HEK293 (cell line): ENCODE measurements around the gene TEX19.

ENCODE experiments used
- CTCF ChIA-PET: fragments of 350-600 bp; formaldehyde crosslinking; extraction: SDS; loops from one replicate; lab custom pipeline; 2021; ENCODE audit warnings: antibody characterized with exemption; lab: Yijun Ruan, JAX
- POLR2A ChIA-PET: fragments of 300-600 bp; formaldehyde crosslinking; extraction: SDS; loops from one replicate; lab custom pipeline; 2020; ENCODE audit warnings: antibody characterized with exemption, inconsistent platforms; lab: Yijun Ruan, JAX
- H3K27ac ChIP-seq: fragments of 200-500 bp; sonication (Bioruptor generic); 2 replicates; pipeline ENCODE4 v1.5.1; 2014; ENCODE audit warnings: low read depth, low read length, control low read depth, inconsistent platforms; ENCODE audit errors: extremely low read depth
- H3K36me3 ChIP-seq, 2 experiments: fragments of 200-500 bp in 1 of 2; sonication (Bioruptor generic) in 1 of 2; 1 replicate in 1 of 2; 2 replicates in 1 of 2; pipeline ENCODE4 v1.5.1; 2014 to 2017; ENCODE audit warnings: inconsistent platforms in 2 of 2, low read length in 2 of 2; ENCODE audit not compliant: control insufficient read depth in 2 of 2, insufficient read depth in 1 of 2
- H3K4me1 ChIP-seq: fragments of 200-500 bp; sonication (Bioruptor generic); 2 replicates; pipeline ENCODE4 v1.5.1; 2014; ENCODE audit warnings: mild to moderate bottlenecking, low read length, inconsistent platforms; ENCODE audit not compliant: control insufficient read depth, insufficient read depth
- H3K4me3 ChIP-seq: 2 replicates; pipeline ENCODE4 v1.5.1; 2011; ENCODE audit warnings: low read depth, mild to moderate bottlenecking, control low read depth, low read length, moderate library complexity
- H3K9me3 ChIP-seq: fragments of 200-500 bp; sonication (Bioruptor generic); 2 replicates; pipeline ENCODE4 v1.5.1; 2014; ENCODE audit warnings: low read depth, low read length, inconsistent platforms; ENCODE audit not compliant: control insufficient read depth, insufficient read depth
- HOXC10 ChIP-seq: sonication (generic); formaldehyde crosslinking; IDR thresholded peaks from 2 replicates; pipeline ENCODE4 v1.8.1; 2023; ENCODE audit warnings: mild to moderate bottlenecking, missing genetic modification reagents
- MEIS1 ChIP-seq: sonication (generic); formaldehyde crosslinking; IDR thresholded peaks from 2 replicates; pipeline ENCODE4 v1.8.1; 2022; ENCODE audit warnings: missing genetic modification reagents, mild to moderate bottlenecking, borderline replicate concordance
- REPIN1 ChIP-seq: fragments of 450-650 bp; formaldehyde crosslinking; IDR thresholded peaks from 2 replicates; pipeline ENCODE4 v1.5.1; 2017; ENCODE audit warnings: missing biosample characterization, missing genetic modification characterization, low read depth
- SCRT1 ChIP-seq: fragments of 450-650 bp; formaldehyde crosslinking; IDR thresholded peaks from 2 replicates; pipeline ENCODE4 v1.5.1; 2016; ENCODE audit warnings: missing biosample characterization, missing genetic modification characterization, borderline replicate concordance
- SCRT2 ChIP-seq: fragments of 450-650 bp; formaldehyde crosslinking; IDR thresholded peaks from 2 replicates; pipeline ENCODE4 v1.5.1; 2016; ENCODE audit warnings: missing biosample characterization, missing genetic modification characterization
- ZFHX2 ChIP-seq: fragments of 450-650 bp; formaldehyde crosslinking; conservative IDR thresholded peaks from 2 replicates; pipeline ENCODE4 v1.5.1; 2016; ENCODE audit warnings: missing biosample characterization, missing genetic modification characterization
- ZNF140 ChIP-seq: fragments of 450-650 bp; formaldehyde crosslinking; IDR thresholded peaks from 2 replicates; pipeline ENCODE4 v1.5.1; 2016; ENCODE audit warnings: missing biosample characterization, missing genetic modification characterization
- ZNF16 ChIP-seq: fragments of 450-650 bp; formaldehyde crosslinking; IDR thresholded peaks from 2 replicates; pipeline ENCODE4 v1.5.1; 2016; ENCODE audit warnings: low read depth, missing biosample characterization, missing genetic modification characterization
- ZNF214 ChIP-seq: fragments of 450-650 bp; formaldehyde crosslinking; IDR thresholded peaks from 2 replicates; pipeline ENCODE4 v1.5.1; 2017; ENCODE audit warnings: missing biosample characterization, mild to moderate bottlenecking, missing genetic modification characterization, borderline replicate concordance
- ZNF274 ChIP-seq, 2 experiments: fragments of 200-500 bp in 1 of 2; fragments of 450-650 bp in 1 of 2; sonication (Bioruptor generic) in 1 of 2; formaldehyde crosslinking in 1 of 2; IDR thresholded peaks; 2 replicates each; pipeline versions ENCODE4 v1.5.1 to v1.6.1; 2014 to 2016; ENCODE audit warnings: borderline replicate concordance in 1 of 2, inconsistent platforms in 1 of 2, low read length in 1 of 2, missing biosample characterization in 1 of 2, missing genetic modification characterization in 1 of 2
- ZNF37A ChIP-seq: fragments of 450-650 bp; IDR thresholded peaks from 2 replicates; pipeline ENCODE4 v1.5.1; 2018; ENCODE audit warnings: missing biosample characterization, missing genetic modification characterization
- ZNF404 ChIP-seq: fragments of 450-650 bp; formaldehyde crosslinking; IDR thresholded peaks from 2 replicates; pipeline ENCODE4 v1.5.1; 2017; ENCODE audit warnings: missing biosample characterization, missing genetic modification characterization
- ZNF48 ChIP-seq: fragments of 450-650 bp; formaldehyde crosslinking; IDR thresholded peaks from 2 replicates; pipeline ENCODE4 v1.5.1; 2016; ENCODE audit warnings: missing biosample characterization, missing genetic modification characterization
- ZNF521 ChIP-seq: fragments of 450-650 bp; formaldehyde crosslinking; IDR thresholded peaks from 2 replicates; pipeline ENCODE4 v1.5.1; 2017; ENCODE audit warnings: missing biosample characterization, mild to moderate bottlenecking, missing genetic modification characterization
- ZNF600 ChIP-seq: fragments of 450-650 bp; formaldehyde crosslinking; IDR thresholded peaks from 2 replicates; pipeline ENCODE4 v1.5.1; 2016; ENCODE audit warnings: missing biosample characterization, missing genetic modification characterization
- ZNF629 ChIP-seq: fragments of 450-650 bp; formaldehyde crosslinking; IDR thresholded peaks from 2 replicates; pipeline ENCODE4 v1.5.1; 2017; ENCODE audit warnings: missing biosample characterization, missing genetic modification characterization
- ZNF777 ChIP-seq: fragments of 450-650 bp; formaldehyde crosslinking; IDR thresholded peaks from 2 replicates; pipeline ENCODE4 v1.5.1; 2017; ENCODE audit warnings: missing biosample characterization, missing genetic modification characterization, borderline replicate concordance
- TF ChIP-seq, protein P1 (sequence below): fragments of 450-650 bp; formaldehyde crosslinking; IDR thresholded peaks from 2 replicates; pipeline ENCODE4 v1.5.1; 2017; ENCODE audit warnings: missing biosample characterization, missing genetic modification characterization
- TF ChIP-seq, protein P2 (sequence below): fragments of 450-650 bp; formaldehyde crosslinking; conservative IDR thresholded peaks from 2 replicates; pipeline ENCODE4 v1.5.1; 2016; ENCODE audit warnings: low read depth, missing biosample characterization, missing genetic modification characterization
- TF ChIP-seq, protein P3 (sequence below): fragments of 450-650 bp; formaldehyde crosslinking; IDR thresholded peaks from 2 replicates; pipeline ENCODE4 v1.5.1; 2016; ENCODE audit warnings: missing biosample characterization, missing genetic modification characterization
- TF ChIP-seq, protein P4 (sequence below): fragments of 450-650 bp; formaldehyde crosslinking; IDR thresholded peaks from 2 replicates; pipeline ENCODE4 v1.5.1; 2016; ENCODE audit warnings: missing biosample characterization, missing genetic modification characterization, low read depth
- TF ChIP-seq, protein P5 (sequence below): fragments of 450-650 bp; formaldehyde crosslinking; IDR thresholded peaks from 2 replicates; pipeline ENCODE4 v1.5.1; 2016; ENCODE audit warnings: missing biosample characterization, missing genetic modification characterization

The TEX19 gene

DNA sequence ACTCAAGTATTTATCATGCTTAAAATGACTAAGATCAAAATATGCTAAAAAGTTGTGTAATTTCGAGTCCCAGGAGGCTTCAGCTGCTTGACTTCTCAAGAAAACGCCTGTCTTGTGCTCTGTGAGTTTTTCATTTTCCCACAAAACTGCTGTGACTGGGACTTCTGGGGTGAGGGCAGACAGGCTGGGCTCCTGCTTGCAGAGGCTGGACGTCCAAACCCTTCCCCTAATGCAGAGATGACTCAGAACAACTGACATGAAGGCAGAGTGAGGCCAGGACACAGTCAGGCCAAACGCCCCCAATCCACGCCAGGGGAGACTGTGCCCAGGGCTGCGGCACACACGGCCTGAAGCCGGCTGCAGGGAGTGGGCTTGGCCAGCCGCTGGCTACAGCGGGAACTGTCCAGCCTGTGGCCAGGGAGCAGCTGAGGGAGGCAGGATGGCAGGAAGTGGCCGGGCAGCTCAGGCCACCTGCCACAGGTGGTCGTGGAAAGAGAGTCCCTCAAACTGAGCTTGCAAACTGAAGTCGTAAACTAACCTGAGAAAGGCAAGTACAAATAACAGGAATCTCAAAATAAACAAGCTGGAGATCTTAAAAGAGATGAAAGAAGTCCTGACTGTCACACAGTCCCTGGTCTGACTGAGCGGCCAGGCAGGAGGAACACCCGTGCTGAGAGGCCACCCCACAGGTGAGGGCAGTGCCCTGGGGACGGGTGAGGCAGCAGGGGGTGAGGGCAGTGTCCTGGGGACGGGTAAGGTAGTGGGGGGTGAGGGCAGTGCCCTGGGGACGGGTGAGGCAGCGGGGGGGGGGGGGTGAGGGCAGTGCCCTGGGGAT lies 37.8 kb downstream of the TEX19 start (continued):
- TF ChIP-seq ZNF521 (tag by site-specific recombination) (no peak), ZNF600 (tag by site-specific recombination) (peak; percentile 65), ZNF629 (no peak), SCRT1 (tag by site-specific recombination) (peak; percentile 60), REPIN1 (no peak), SCRT2 (tag by site-specific recombination) (peak; percentile 92), MEIS1 (CRISPR knock-in tag) (no peak), ZNF274 (IDR thresholded peaks at IDR 0.05; ENCODE audit: low read length) (no peak), ZNF274 (tag by site-specific recombination; IDR thresholded peaks at IDR 0.05; ENCODE audit: borderline replicate concordance) (no peak), ZNF404 (tag by site-specific recombination) (no peak), ZNF140 (tag by site-specific recombination) (no peak)
- TF ChIP-seq, protein P1, sequence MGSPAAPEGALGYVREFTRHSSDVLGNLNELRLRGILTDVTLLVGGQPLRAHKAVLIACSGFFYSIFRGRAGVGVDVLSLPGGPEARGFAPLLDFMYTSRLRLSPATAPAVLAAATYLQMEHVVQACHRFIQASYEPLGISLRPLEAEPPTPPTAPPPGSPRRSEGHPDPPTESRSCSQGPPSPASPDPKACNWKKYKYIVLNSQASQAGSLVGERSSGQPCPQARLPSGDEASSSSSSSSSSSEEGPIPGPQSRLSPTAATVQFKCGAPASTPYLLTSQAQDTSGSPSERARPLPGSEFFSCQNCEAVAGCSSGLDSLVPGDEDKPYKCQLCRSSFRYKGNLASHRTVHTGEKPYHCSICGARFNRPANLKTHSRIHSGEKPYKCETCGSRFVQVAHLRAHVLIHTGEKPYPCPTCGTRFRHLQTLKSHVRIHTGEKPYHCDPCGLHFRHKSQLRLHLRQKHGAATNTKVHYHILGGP (tag by site-specific recombination), result no peak
- TF ChIP-seq, protein P2, sequence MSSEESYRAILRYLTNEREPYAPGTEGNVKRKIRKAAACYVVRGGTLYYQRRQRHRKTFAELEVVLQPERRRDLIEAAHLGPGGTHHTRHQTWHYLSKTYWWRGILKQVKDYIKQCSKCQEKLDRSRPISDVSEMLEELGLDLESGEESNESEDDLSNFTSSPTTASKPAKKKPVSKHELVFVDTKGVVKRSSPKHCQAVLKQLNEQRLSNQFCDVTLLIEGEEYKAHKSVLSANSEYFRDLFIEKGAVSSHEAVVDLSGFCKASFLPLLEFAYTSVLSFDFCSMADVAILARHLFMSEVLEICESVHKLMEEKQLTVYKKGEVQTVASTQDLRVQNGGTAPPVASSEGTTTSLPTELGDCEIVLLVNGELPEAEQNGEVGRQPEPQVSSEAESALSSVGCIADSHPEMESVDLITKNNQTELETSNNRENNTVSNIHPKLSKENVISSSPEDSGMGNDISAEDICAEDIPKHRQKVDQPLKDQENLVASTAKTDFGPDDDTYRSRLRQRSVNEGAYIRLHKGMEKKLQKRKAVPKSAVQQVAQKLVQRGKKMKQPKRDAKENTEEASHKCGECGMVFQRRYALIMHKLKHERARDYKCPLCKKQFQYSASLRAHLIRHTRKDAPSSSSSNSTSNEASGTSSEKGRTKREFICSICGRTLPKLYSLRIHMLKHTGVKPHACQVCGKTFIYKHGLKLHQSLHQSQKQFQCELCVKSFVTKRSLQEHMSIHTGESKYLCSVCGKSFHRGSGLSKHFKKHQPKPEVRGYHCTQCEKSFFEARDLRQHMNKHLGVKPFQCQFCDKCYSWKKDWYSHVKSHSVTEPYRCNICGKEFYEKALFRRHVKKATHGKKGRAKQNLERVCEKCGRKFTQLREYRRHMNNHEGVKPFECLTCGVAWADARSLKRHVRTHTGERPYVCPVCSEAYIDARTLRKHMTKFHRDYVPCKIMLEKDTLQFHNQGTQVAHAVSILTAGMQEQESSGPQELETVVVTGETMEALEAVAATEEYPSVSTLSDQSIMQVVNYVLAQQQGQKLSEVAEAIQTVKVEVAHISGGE (tag by site-specific recombination), result no peak

DNA sequence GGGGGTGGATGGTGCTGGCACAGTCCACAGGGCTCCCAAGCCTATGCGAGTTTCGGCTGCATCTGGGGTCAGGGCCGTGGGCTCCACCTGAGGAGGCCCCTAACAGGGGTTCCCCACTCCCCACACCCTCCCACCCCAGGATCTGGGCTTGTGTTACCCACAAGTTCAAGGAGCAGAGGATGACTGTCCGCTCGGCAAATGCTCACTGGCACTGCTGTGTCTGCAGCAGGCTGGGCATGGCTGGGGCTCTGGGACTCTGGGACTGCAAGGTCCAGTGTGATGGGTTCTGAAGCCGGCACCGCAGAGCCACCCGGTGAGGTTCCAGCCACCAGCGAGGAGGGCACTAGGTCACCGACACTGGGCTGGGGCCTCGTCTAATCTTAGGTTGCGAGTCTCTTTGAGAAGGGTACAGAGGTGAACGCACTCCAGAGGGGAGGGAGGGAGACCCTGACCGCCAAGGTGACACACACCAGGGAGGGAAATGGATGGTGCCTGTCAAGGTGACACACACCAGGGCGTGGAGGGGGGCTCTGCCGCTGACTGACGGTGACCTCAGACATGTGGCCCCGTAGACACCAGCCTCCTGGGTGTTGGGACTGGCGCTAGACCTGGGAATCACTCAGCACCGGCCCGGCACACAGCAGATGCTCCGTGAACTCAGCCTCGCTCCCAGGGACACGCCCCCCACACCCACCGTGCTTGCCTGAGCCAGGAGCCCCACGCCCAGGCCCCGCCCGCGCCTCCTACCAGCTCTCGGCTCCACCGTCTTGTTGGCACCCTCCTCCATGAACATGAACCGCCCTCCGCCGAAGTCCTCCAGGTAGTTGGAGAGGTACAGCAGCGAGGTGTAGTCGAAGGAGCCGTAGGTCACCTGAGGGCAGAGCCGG lies 38.6 kb downstream of the TEX19 start:
- H3K4me1 ChIP-seq, result no peaks in the 10 kb centered on the region
- TF ChIP-seq, protein P3, sequence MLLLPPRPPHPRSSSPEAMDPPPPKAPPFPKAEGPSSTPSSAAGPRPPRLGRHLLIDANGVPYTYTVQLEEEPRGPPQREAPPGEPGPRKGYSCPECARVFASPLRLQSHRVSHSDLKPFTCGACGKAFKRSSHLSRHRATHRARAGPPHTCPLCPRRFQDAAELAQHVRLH (tag by site-specific recombination), result no peak
- TF ChIP-seq HOXC10, result no peak
- no peak for TF ChIP-seq ZNF777
- TF ChIP-seq ZNF37A (tag by site-specific recombination), result no peak
- TF ChIP-seq, protein P4, sequence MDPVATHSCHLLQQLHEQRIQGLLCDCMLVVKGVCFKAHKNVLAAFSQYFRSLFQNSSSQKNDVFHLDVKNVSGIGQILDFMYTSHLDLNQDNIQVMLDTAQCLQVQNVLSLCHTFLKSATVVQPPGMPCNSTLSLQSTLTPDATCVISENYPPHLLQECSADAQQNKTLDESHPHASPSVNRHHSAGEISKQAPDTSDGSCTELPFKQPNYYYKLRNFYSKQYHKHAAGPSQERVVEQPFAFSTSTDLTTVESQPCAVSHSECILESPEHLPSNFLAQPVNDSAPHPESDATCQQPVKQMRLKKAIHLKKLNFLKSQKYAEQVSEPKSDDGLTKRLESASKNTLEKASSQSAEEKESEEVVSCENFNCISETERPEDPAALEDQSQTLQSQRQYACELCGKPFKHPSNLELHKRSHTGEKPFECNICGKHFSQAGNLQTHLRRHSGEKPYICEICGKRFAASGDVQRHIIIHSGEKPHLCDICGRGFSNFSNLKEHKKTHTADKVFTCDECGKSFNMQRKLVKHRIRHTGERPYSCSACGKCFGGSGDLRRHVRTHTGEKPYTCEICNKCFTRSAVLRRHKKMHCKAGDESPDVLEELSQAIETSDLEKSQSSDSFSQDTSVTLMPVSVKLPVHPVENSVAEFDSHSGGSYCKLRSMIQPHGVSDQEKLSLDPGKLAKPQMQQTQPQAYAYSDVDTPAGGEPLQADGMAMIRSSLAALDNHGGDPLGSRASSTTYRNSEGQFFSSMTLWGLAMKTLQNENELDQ (tag by site-specific recombination), result no peak
- TF ChIP-seq ZNF16 (tag by site-specific recombination), result no peak
- peak; percentile 76 for TF ChIP-seq ZFHX2
- TF ChIP-seq ZNF48 (tag by site-specific recombination), result no peak
- no peak for TF ChIP-seq ZNF214 (tag by site-specific recombination)
- TF ChIP-seq, protein P5, sequence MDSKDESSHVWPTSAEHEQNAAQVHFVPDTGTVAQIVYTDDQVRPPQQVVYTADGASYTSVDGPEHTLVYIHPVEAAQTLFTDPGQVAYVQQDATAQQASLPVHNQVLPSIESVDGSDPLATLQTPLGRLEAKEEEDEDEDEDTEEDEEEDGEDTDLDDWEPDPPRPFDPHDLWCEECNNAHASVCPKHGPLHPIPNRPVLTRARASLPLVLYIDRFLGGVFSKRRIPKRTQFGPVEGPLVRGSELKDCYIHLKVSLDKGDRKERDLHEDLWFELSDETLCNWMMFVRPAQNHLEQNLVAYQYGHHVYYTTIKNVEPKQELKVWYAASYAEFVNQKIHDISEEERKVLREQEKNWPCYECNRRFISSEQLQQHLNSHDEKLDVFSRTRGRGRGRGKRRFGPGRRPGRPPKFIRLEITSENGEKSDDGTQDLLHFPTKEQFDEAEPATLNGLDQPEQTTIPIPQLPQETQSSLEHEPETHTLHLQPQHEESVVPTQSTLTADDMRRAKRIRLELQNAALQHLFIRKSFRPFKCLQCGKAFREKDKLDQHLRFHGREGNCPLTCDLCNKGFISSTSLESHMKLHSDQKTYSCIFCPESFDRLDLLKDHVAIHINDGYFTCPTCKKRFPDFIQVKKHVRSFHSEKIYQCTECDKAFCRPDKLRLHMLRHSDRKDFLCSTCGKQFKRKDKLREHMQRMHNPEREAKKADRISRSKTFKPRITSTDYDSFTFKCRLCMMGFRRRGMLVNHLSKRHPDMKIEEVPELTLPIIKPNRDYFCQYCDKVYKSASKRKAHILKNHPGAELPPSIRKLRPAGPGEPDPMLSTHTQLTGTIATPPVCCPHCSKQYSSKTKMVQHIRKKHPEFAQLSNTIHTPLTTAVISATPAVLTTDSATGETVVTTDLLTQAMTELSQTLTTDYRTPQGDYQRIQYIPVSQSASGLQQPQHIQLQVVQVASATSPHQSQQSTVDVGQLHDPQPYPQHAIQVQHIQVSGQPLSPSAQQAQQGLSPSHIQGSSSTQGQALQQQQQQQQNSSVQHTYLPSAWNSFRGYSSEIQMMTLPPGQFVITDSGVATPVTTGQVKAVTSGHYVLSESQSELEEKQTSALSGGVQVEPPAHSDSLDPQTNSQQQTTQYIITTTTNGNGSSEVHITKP (tag by site-specific recombination), result no peak

More for the DNA sequence above, 38.6 kb downstream of the TEX19 start:
- Histone ChIP-seq H3K27ac (no peak overlapping the region), H3K4me3 (no peak overlapping the region), H3K9me3 (no peaks in the 10 kb centered on the region), H3K36me3 (peaks cover 6 to 16% of the 10 kb centered on the region in 2 experiments; a peak in 2 of 3 replicates)
- POLR2A ChIA-PET, result interaction anchor here (0.5 kb wide), 1 partner anchor 54 kb away, joined by 3 read pairs; no protein-coding TSS in a partner anchor
- CTCF ChIA-PET, result no interaction called here
